ENCODE measurements around the gene MANBA.
"Not testable (repeated sequence)": the region's sequence is repeated elsewhere in the genome, so short reads cannot be mapped to it uniquely, and the experiment has no call there.

Gene MANBA

GRCh38 chr4:102709060-102709459, 51.7 kb downstream of the MANBA start:
- not testable (repeated sequence) for H3K36me3 ChIP-seq (ENCODE audit: control insufficient read depth, insufficient read depth, low read length); DNase-seq; H3K27me3 ChIP-seq (replicated peaks; ENCODE audit: control insufficient read depth, insufficient read depth, low read length, poor library complexity, severe bottlenecking); H3K9me3 ChIP-seq (ENCODE audit: control insufficient read depth, low read length); H3K4me1 ChIP-seq (ENCODE audit: control insufficient read depth, insufficient read depth, low read length, poor library complexity, severe bottlenecking); H3K27ac ChIP-seq (ENCODE audit: insufficient read depth, low read length, poor library complexity, severe bottlenecking); H3K4me3 ChIP-seq (ENCODE audit: insufficient read depth, low read depth, low read length, poor library complexity, severe bottlenecking)

- no peaks in the 10 kb centered on the region for H3K4me1 ChIP-seq (ENCODE audit: control insufficient read depth, insufficient read depth, low read length, poor library complexity, severe bottlenecking)
- H3K27me3 ChIP-seq (replicated peaks; ENCODE audit: control insufficient read depth, insufficient read depth, low read length, poor library complexity, severe bottlenecking): no peaks in the 10 kb centered on the region
- no peak for DNase-seq
- H3K36me3 ChIP-seq (ENCODE audit: control insufficient read depth, insufficient read depth, low read length): peaks cover 4% of the 10 kb centered on the region
- H3K4me3 ChIP-seq (ENCODE audit: insufficient read depth, low read depth, low read length, poor library complexity, severe bottlenecking): no peak overlapping the region
- H3K27ac ChIP-seq (ENCODE audit: insufficient read depth, low read length, poor library complexity, severe bottlenecking): no peak overlapping the region
- H3K9me3 ChIP-seq (ENCODE audit: control insufficient read depth, low read length): no peaks in the 10 kb centered on the region
Measured at GRCh38 chr4:102707150-102707549, 53.6 kb downstream of the MANBA start.

GRCh38 chr4:102705391-102705935, 55.3 kb downstream of the MANBA start:
- DNase-seq: no peak
- Histone ChIP-seq H3K9me3 (ENCODE audit: control insufficient read depth, low read length) (no peaks in the 10 kb centered on the region), H3K4me1 (ENCODE audit: control insufficient read depth, insufficient read depth, low read length, poor library complexity, severe bottlenecking) (no peaks in the 10 kb centered on the region), H3K4me3 (ENCODE audit: insufficient read depth, low read depth, low read length, poor library complexity, severe bottlenecking) (no peak overlapping the region), H3K27ac (ENCODE audit: insufficient read depth, low read length, poor library complexity, severe bottlenecking) (no peak overlapping the region), H3K36me3 (ENCODE audit: control insufficient read depth, insufficient read depth, low read length) (peaks cover 4% of the 10 kb centered on the region), H3K27me3 (replicated peaks; ENCODE audit: control insufficient read depth, insufficient read depth, low read length, poor library complexity, severe bottlenecking) (no peaks in the 10 kb centered on the region)

- no peak overlapping the region for H3K27ac ChIP-seq (ENCODE audit: insufficient read depth, low read length, poor library complexity, severe bottlenecking)
- H3K9me3 ChIP-seq (ENCODE audit: control insufficient read depth, low read length): no peaks in the 10 kb centered on the region
- no peak overlapping the region for H3K4me3 ChIP-seq (ENCODE audit: insufficient read depth, low read depth, low read length, poor library complexity, severe bottlenecking)
- H3K4me1 ChIP-seq (ENCODE audit: control insufficient read depth, insufficient read depth, low read length, poor library complexity, severe bottlenecking): no peaks in the 10 kb centered on the region
- no peak for DNase-seq
- no peaks in the 10 kb centered on the region for H3K27me3 ChIP-seq (replicated peaks; ENCODE audit: control insufficient read depth, insufficient read depth, low read length, poor library complexity, severe bottlenecking)
- H3K36me3 ChIP-seq (ENCODE audit: control insufficient read depth, insufficient read depth, low read length): no peaks in the 10 kb centered on the region
Measured at GRCh38 chr4:102696758-102697157, 64.0 kb downstream of the MANBA start.

GRCh38 chr4:102694791-102695190, 66.0 kb downstream of the MANBA start:
- DNase-seq: no peak
- Histone ChIP-seq H3K27me3 (replicated peaks; ENCODE audit: control insufficient read depth, insufficient read depth, low read length, poor library complexity, severe bottlenecking) (no peaks in the 10 kb centered on the region), H3K4me3 (ENCODE audit: insufficient read depth, low read depth, low read length, poor library complexity, severe bottlenecking) (no peak overlapping the region), H3K36me3 (ENCODE audit: control insufficient read depth, insufficient read depth, low read length) (no peaks in the 10 kb centered on the region), H3K9me3 (ENCODE audit: control insufficient read depth, low read length) (no peaks in the 10 kb centered on the region), H3K4me1 (ENCODE audit: control insufficient read depth, insufficient read depth, low read length, poor library complexity, severe bottlenecking) (no peaks in the 10 kb centered on the region), H3K27ac (ENCODE audit: insufficient read depth, low read length, poor library complexity, severe bottlenecking) (no peak overlapping the region)

- H3K9me3 ChIP-seq (ENCODE audit: control insufficient read depth, low read length): no peaks in the 10 kb centered on the region
- H3K36me3 ChIP-seq (ENCODE audit: control insufficient read depth, insufficient read depth, low read length): no peaks in the 10 kb centered on the region
- no peak for DNase-seq
- H3K27me3 ChIP-seq (replicated peaks; ENCODE audit: control insufficient read depth, insufficient read depth, low read length, poor library complexity, severe bottlenecking): no peaks in the 10 kb centered on the region
- no peaks in the 10 kb centered on the region for H3K4me1 ChIP-seq (ENCODE audit: control insufficient read depth, insufficient read depth, low read length, poor library complexity, severe bottlenecking)
- no peak overlapping the region for H3K27ac ChIP-seq (ENCODE audit: insufficient read depth, low read length, poor library complexity, severe bottlenecking)
- no peak overlapping the region for H3K4me3 ChIP-seq (ENCODE audit: insufficient read depth, low read depth, low read length, poor library complexity, severe bottlenecking)
Measured at GRCh38 chr4:102693861-102694260, 66.9 kb downstream of the MANBA start.

GRCh38 chr4:102693262-102693850, 67.4 kb downstream of the MANBA start:
- no peaks in the 10 kb centered on the region for H3K36me3 ChIP-seq (ENCODE audit: control insufficient read depth, insufficient read depth, low read length)
- H3K4me1 ChIP-seq (ENCODE audit: control insufficient read depth, insufficient read depth, low read length, poor library complexity, severe bottlenecking): no peaks in the 10 kb centered on the region
- H3K27ac ChIP-seq (ENCODE audit: insufficient read depth, low read length, poor library complexity, severe bottlenecking): no peak overlapping the region
- H3K27me3 ChIP-seq (replicated peaks; ENCODE audit: control insufficient read depth, insufficient read depth, low read length, poor library complexity, severe bottlenecking): no peaks in the 10 kb centered on the region
- H3K9me3 ChIP-seq (ENCODE audit: control insufficient read depth, low read length): no peaks in the 10 kb centered on the region
- no peak for DNase-seq
- H3K4me3 ChIP-seq (ENCODE audit: insufficient read depth, low read depth, low read length, poor library complexity, severe bottlenecking): no peak overlapping the region

- Histone ChIP-seq H3K36me3 (ENCODE audit: control insufficient read depth, insufficient read depth, low read length) (no peaks in the 10 kb centered on the region), H3K9me3 (ENCODE audit: control insufficient read depth, low read length) (no peaks in the 10 kb centered on the region), H3K27me3 (replicated peaks; ENCODE audit: control insufficient read depth, insufficient read depth, low read length, poor library complexity, severe bottlenecking) (no peaks in the 10 kb centered on the region), H3K27ac (ENCODE audit: insufficient read depth, low read length, poor library complexity, severe bottlenecking) (no peak overlapping the region), H3K4me1 (ENCODE audit: control insufficient read depth, insufficient read depth, low read length, poor library complexity, severe bottlenecking) (no peaks in the 10 kb centered on the region), H3K4me3 (ENCODE audit: insufficient read depth, low read depth, low read length, poor library complexity, severe bottlenecking) (no peak overlapping the region)
- DNase-seq: no peak
Measured at GRCh38 chr4:102692474-102692873, 68.3 kb downstream of the MANBA start.

- no peaks in the 10 kb centered on the region for H3K4me1 ChIP-seq (ENCODE audit: control insufficient read depth, insufficient read depth, low read length, poor library complexity, severe bottlenecking)
- no peak overlapping the region for H3K27ac ChIP-seq (ENCODE audit: insufficient read depth, low read length, poor library complexity, severe bottlenecking)
- H3K27me3 ChIP-seq (replicated peaks; ENCODE audit: control insufficient read depth, insufficient read depth, low read length, poor library complexity, severe bottlenecking): no peaks in the 10 kb centered on the region
- no peak overlapping the region for H3K4me3 ChIP-seq (ENCODE audit: insufficient read depth, low read depth, low read length, poor library complexity, severe bottlenecking)
- H3K36me3 ChIP-seq (ENCODE audit: control insufficient read depth, insufficient read depth, low read length): peaks cover 5% of the 10 kb centered on the region
- H3K9me3 ChIP-seq (ENCODE audit: control insufficient read depth, low read length): no peaks in the 10 kb centered on the region
- no peak for DNase-seq
Measured at GRCh38 chr4:102687982-102688433, 72.8 kb downstream of the MANBA start.

- H3K4me1 ChIP-seq (ENCODE audit: control insufficient read depth, insufficient read depth, low read length, poor library complexity, severe bottlenecking): no peaks in the 10 kb centered on the region
- H3K9me3 ChIP-seq (ENCODE audit: control insufficient read depth, low read length): no peaks in the 10 kb centered on the region
- H3K27me3 ChIP-seq (replicated peaks; ENCODE audit: control insufficient read depth, insufficient read depth, low read length, poor library complexity, severe bottlenecking): no peaks in the 10 kb centered on the region
- DNase-seq: no peak
- peaks cover 5% of the 10 kb centered on the region for H3K36me3 ChIP-seq (ENCODE audit: control insufficient read depth, insufficient read depth, low read length)
- H3K27ac ChIP-seq (ENCODE audit: insufficient read depth, low read length, poor library complexity, severe bottlenecking): no peak overlapping the region
- H3K4me3 ChIP-seq (ENCODE audit: insufficient read depth, low read depth, low read length, poor library complexity, severe bottlenecking): no peak overlapping the region
Measured at GRCh38 chr4:102687373-102687981, 73.3 kb downstream of the MANBA start.
